Esophagus muscularis mucosa (tissue), 4 donors: ENCODE measurements around the gene MID1.

ENCODE experiments used
- EP300 ChIP-seq: sonication (generic); formaldehyde crosslinking; IDR thresholded peaks from one replicate; pipeline ENCODE4 v1.6.1; 2017; ENCODE audit warnings: antibody characterized with exemption
- POLR2A ChIP-seq: fragments of 450-650 bp; IDR thresholded peaks from one replicate; pipeline ENCODE4 v1.6.1; 2017; ENCODE audit warnings: antibody characterized with exemption, moderate library complexity, mild to moderate bottlenecking, low read depth
- POLR2AphosphoS5 ChIP-seq, 2 donors: sonication (generic); formaldehyde crosslinking; IDR thresholded peaks; one replicate each; pipeline ENCODE4 v1.6.1; 2017; ENCODE audit warnings: antibody characterized with exemption in 2 of 2
- TF ChIP-seq, protein P1 (sequence below), 3 experiments: fragments of 200-600 bp in 2 of 3; fragments of 450-650 bp in 1 of 3; sonication (generic) in 2 of 3; IDR thresholded peaks; one replicate each; pipeline ENCODE4 v1.5.1; 2017 to 2019; ENCODE audit warnings: antibody characterized with exemption in 3 of 3, mild to moderate bottlenecking in 2 of 3, moderate library complexity in 1 of 3

DNA sequence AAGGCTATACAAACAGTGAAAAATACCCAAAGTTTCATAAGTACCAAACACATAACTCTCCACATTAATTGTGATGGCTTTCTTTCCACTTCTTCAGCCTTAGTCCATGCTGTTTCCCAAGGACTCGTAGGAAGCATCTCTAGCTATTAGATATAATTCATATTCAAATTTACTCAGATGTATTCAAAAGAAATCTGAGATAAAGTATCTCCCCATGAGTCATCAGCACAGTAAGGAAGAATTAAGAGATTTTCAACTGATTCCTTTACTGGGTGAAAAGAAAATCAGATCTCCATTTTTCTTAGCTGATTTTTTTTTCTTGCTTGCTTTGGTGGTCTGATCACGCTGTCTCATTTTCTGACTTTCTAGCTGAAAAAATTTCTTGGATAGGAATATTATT is 71.7 kb downstream of the MID1 start:
- TF ChIP-seq, protein P1, sequence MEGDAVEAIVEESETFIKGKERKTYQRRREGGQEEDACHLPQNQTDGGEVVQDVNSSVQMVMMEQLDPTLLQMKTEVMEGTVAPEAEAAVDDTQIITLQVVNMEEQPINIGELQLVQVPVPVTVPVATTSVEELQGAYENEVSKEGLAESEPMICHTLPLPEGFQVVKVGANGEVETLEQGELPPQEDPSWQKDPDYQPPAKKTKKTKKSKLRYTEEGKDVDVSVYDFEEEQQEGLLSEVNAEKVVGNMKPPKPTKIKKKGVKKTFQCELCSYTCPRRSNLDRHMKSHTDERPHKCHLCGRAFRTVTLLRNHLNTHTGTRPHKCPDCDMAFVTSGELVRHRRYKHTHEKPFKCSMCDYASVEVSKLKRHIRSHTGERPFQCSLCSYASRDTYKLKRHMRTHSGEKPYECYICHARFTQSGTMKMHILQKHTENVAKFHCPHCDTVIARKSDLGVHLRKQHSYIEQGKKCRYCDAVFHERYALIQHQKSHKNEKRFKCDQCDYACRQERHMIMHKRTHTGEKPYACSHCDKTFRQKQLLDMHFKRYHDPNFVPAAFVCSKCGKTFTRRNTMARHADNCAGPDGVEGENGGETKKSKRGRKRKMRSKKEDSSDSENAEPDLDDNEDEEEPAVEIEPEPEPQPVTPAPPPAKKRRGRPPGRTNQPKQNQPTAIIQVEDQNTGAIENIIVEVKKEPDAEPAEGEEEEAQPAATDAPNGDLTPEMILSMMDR (IDR thresholded peaks at IDR 0.05), result no peak
- TF ChIP-seq POLR2A (no peak), EP300 (no peak), POLR2AphosphoS5 (IDR thresholded peaks at IDR 0.05) (no peak)
